GM18868 (cell line): ENCODE data around the gene FNDC1.
"Not testable (repeated sequence)": the region's sequence is repeated elsewhere in the genome, so short reads cannot be mapped to it uniquely, and the experiment has no call there.

Source experiments
- ATAC-seq: cut with Tn5 transposase; IDR thresholded peaks from one replicate; pipeline ENCODE4 v1.9.1; 2021; ENCODE audit warnings: mild to moderate bottlenecking, moderate library complexity; ENCODE audit not compliant: unreplicated experiment

The FNDC1 gene

DNA sequence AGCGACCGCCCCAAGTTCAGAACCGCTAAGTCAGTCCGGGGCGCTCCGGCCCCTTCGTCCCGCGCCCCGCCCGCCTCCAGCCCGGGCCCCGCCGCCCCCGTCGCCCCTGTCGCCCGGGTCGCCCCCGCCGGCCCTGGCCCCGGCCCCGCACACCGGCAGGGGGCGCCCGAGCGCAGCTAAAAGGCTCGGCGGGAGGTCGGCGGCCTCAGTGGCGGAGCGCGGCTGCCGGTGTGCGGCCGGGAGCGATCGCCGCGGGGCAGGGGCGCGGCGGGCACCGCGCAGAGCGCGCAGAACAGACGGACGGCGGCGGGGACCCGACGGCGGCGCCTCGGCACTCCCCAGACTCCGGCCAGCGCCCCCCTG lies at the start of gene FNDC1:
TSS of gene FNDC1 (plus strand) at position 208 of the 363 bp plus-strand sequence. CDS start 197 bp downstream, outside the sequence.
- ATAC-seq: peak; percentile 76

GRCh38 chr6:159119791-159120190 lies 49.4 kb upstream of the FNDC1 start:
- ATAC-seq: no peak

- no peak for ATAC-seq
Measured at GRCh38 chr6:159121486-159121885, 47.7 kb upstream of the FNDC1 start.

- no peak for ATAC-seq
Measured at GRCh38 chr6:159122453-159122852, 46.7 kb upstream of the FNDC1 start.

DNA sequence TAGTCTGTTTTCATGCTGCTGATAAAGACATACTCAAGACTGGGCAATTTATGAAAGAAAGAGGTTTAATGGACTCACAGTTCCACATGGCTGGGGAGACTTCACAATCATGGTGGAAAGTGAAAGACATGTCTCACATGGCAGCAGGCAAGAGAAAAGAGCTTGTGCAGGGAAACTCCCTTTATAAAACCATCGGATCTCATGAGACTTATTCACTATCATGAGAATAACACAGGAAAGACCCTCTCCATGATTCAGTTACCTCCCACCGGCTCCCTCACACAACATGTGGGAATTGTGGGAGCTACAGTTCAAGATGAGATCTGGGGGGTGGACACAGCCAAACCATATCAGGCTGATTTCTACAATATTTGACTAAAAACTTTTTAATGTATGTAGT lies 45.4 kb upstream of the FNDC1 start:
- not testable (repeated sequence) for ATAC-seq

DNA sequence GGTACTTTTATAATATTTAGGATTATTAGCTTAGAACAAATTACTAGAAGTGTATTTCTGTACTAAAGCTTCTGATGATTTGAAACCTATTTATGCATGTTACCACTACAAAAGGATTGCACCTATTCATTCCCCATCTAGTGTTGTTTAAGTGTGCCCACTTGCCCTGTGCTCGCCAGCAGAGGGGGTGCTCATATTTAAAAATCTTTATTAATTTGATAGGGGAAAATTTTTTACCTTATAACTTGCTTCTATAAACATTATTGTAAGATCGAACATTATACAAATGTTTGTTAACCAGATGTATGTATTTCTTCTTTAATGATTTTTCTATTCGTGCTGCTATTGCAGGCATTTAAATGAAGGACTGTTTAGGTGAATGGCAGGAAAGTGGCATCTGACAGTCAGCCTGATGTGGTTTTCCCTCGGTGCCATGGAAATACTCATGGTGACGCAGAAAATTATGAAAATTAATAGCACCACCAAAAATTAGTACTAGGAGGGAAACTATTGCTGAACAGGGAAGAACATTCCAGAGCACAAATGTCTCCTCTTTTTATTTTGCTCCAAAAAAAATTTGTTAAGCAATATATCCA lies 44.1 kb upstream of the FNDC1 start:
- ATAC-seq: no peak

DNA sequence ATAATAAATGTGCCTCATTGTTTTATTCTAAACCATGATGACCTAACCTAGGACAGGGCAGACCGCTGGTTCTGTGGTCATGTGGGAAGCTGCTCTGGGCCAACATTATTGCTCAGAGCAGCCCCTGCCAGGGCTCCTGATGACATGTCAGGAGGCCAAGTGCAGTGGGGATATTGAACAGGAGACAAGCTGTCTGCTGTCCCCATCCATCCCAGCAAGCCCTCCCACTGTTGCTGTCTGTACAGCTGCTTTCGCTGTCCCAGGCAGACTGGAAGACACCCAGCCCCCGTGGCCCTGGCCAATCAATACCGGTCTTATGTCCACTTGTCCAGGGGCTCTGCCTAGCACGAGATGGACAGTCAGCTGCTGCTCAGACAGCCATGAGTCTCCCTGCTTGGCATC lies 43.2 kb upstream of the FNDC1 start:
- ATAC-seq: no peak

DNA sequence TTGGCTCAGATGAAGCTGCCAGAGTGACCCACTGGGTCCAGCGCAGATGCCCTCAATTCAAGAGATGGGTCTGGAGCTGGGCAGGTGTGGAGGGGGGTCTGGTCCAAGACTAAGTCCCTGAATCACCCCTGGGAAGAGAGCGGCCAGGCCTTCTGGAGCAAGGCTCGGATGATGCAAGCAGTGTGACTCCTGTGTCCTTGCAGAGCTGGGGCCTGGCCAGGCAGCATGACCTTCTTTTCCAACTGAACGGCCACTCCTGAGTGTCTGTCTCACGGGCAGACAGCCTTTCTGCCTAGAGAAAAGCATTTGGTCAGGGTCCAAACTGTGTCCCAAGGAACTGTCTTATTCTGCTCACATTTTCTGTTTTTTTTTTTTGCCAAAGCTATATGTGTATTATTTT lies 42.6 kb upstream of the FNDC1 start:
- ATAC-seq: no peak

GRCh38 chr6:159127701-159128100 lies 41.5 kb upstream of the FNDC1 start:
- no peak for ATAC-seq

DNA sequence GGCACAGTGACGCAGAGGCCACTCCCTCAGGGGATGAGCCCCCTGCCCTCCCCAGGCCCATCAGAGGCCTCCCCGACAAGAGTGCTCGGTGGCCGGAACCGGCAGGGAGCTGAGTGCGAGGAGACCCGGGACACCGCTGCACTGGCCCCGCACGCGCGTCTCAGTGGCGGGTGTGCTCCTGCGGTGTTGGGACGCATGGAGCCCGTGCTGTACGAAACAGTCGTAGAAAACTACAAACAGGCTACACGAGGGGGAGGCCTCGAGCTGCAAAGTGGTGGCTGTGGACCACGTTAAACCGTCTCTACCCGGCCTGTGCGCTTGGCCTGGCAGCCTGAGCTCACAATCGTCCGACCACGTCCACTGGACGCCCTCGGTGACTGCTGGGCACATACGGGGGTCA lies 40.2 kb upstream of the FNDC1 start:
- ATAC-seq: no peak

DNA sequence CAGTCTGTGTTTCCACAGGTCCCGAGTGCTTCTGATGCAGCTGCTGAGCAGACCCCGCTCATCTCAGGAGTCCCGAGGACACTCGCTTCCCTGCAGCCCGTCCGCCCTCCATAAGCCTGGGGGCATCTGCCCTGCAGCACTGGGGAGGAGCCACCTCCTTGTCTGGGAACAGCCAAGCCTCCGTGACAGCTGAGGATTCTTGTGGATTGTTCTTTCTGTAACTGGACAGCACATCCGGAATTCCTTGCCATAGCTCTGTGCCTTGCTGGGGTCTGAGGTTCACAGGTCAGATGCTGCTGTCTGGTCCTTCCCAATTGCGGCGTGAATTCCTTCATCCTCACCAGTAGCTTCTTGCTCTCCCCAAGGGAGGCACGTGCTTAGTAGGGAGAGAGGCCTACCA lies 38.4 kb upstream of the FNDC1 start:
- ATAC-seq: no peak

GRCh38 chr6:159131709-159132108 lies 37.5 kb upstream of the FNDC1 start:
- no peak for ATAC-seq

DNA sequence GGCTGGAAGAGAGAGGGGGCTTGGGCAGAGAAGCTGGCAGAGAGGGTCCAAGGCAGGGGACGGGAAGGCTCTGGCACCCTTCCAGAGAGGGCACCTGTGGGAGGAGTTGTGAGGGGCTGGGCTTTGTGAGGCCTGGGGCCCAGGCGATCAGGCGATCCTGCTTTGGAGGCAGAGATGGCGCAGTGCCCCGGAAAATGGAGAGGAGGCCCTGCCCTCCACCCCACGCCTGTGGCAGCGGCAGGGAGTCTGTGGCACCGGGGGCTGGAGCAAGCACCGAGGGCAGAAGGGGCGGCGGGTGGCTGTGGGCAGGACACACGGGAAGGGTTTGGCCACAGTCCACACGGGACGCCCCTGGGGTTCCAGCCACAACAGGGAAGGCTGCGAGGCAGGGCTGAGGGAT lies 36.5 kb upstream of the FNDC1 start:
- ATAC-seq: no peak

DNA sequence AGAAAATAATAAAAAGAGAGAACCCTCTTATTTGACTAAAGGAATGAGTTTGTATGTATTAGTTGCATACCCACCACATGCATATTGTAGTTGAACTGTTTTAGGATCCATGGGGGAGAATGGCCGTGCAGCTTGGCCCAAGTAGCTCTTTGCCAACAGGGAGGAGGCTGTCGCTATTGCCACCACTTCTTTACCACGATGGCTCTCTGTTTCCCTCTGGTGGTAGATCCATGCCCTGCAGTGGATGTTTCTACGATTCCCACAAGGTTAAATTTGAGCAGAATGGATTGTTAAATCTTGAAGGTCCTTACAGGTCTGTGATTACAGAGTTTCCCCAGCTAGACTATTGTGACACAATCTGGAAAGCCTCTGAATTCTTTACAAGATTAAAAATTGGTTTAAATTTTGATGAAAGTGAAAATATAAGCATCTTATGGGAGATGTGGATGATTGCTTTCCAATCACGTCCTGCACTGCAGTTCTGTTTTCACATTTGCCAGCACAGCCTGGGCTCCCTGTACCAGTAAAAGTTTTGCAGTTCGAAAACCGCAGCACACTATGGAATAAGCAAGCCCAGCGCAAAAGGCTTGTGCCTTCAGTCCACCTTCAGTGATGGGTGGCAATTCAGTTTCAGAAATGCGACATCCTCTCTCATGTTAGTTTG lies 34.4 kb upstream of the FNDC1 start:
- peak; percentile 94 for ATAC-seq

GRCh38 chr6:159137676-159138075 lies 31.5 kb upstream of the FNDC1 start:
- no peak for ATAC-seq

DNA sequence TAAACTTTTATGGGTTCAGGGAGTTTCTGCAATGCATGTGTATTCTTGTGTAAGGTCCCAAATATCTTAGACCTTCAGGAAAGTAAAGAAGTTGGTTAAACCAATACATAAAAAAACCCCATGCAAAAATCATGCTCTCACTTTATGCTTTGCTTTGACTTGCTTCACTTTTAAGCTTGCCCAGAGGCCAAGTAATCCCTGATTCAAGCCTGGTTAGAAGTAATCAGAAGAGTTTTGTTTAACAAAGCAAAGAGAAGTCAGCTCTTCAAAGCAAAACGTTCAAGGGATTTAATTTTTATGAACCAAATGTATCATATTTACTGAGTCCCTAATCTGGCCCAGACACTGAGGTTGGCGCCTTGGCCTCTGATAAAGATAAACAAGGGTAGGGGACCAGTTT lies 26.7 kb upstream of the FNDC1 start:
- ATAC-seq: no peak

GRCh38 chr6:159148641-159149040 lies 20.6 kb upstream of the FNDC1 start:
- ATAC-seq: no peak

DNA sequence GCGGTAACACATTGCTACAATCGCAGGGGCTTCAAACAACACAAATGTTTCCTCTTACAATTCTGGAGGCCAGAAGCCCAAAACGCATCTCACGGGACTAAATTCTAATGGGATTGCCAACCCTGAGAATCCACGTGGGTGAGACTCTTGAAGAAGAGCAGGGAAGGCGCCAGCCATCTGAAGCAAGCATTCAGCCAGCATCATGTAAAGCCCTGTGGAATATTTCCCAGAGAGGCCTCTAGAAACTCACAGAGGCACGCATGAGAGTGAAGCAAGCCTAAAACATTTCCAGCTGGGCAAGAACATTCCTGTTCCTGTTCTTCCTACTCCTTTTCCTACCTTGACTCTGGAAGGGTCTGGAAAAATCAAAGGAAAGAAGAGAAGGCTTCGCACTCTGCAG lies 19.6 kb upstream of the FNDC1 start:
- no peak for ATAC-seq

GRCh38 chr6:159151266-159151855 lies 17.8 kb upstream of the FNDC1 start:
- peak; percentile 73 for ATAC-seq

DNA sequence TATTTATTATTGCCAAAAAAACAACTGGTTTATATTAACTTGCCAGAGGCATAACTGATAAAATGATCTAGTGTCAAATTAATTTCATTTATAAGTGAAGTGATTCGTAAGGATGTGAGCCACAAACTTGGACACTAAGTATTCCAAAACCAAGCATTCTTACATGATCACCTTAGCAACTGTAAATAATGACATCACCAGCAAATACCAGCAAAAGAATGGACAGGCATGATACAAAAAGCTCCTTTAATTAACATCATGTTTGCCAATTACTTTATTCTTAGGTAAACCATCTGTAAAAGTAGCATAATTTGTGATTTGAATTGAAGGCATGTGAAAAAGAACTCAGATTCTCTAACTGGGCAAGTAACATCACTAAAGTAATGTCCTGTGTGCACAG lies 17.2 kb upstream of the FNDC1 start:
- no peak for ATAC-seq

DNA sequence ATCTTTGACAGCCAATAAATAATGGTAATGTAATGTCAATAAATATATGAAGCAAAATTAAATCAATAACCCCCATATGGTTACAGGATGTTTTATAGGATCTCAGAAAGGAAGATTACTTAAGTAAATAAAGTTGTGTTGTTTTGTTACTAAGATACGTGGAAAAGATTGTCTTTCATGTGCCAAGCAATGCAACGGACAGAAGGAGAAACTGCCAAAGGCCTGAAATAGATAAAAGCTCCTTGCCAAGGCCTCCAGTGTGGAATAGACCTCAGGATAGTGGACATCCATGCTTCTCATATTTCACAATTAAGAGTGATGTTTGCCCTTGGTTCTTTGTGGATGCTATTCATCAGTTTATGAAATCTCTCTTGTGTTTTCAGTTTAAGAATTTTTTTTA lies 16.4 kb upstream of the FNDC1 start:
- ATAC-seq: no peak

GRCh38 chr6:159155679-159156078 lies 13.5 kb upstream of the FNDC1 start:
- no peak for ATAC-seq

GRCh38 chr6:159156089-159156488 lies 13.1 kb upstream of the FNDC1 start:
- no peak for ATAC-seq
